WTC11 (cell line): ENCODE measurements around the gene EFEMP2. TPM values are rescaled to one million over a fixed set of nuclear protein-coding genes. Genes with fewer than 3 reads are reported as not detected.

Source experiments
- ATAC-seq: fragments of 200-7000 bp; cut with Tn5 transposase; 2 replicates; pipeline ENCODE4 v1.10.0; 2021; ENCODE audit warnings: mild to moderate bottlenecking, moderate library complexity
- CTCF ChIA-PET: fragments of 300-600 bp; sonication (Branson Sonifier 250); formaldehyde crosslinking; loops from one replicate; lab custom pipeline; 2021; ENCODE audit warnings: antibody characterized with exemption; lab: Charles Lee
- POLR2A ChIA-PET: fragments of 350-600 bp; sonication (Branson Sonifier 250); formaldehyde crosslinking; loops from one replicate; lab custom pipeline; 2021; ENCODE audit warnings: antibody characterized with exemption; lab: Charles Lee
- DNase-seq: peaks from one replicate; pipeline ENCODE4 v3.0.0; 2021; ENCODE audit warnings: low spot score
- H3K27ac Mint-ChIP-seq: 2 replicates; pipeline ENCODE4 v1.8.0; 2021; ENCODE audit warnings: mixed read lengths
- H3K27me3 Mint-ChIP-seq: 2 replicates; pipeline ENCODE4 v1.8.0; 2021; ENCODE audit warnings: low read depth, mild to moderate bottlenecking, moderate library complexity, mixed read lengths
- H3K36me3 Mint-ChIP-seq: 2 replicates; pipeline ENCODE4 v1.8.0; 2021; ENCODE audit warnings: mixed read lengths
- H3K4me1 Mint-ChIP-seq: 2 replicates; pipeline ENCODE4 v1.8.0; 2022; ENCODE audit warnings: mixed read lengths
- H3K4me3 Mint-ChIP-seq: 2 replicates; pipeline ENCODE4 v1.8.0; 2021; ENCODE audit warnings: mild to moderate bottlenecking, moderate library complexity, mixed read lengths
- H3K9me3 Mint-ChIP-seq: 2 replicates; pipeline ENCODE4 v1.8.0; 2021; ENCODE audit warnings: mixed read lengths
- AFF4 ChIP-seq: sonication (generic); formaldehyde crosslinking; IDR thresholded peaks from 2 replicates; pipeline ENCODE4 v1.8.1; 2023; ENCODE audit warnings: mild to moderate bottlenecking, missing genetic modification reagents, borderline replicate concordance
- E2F4 ChIP-seq: sonication (generic); formaldehyde crosslinking; IDR thresholded peaks from 2 replicates; pipeline ENCODE4 v1.8.1; 2022; ENCODE audit warnings: low read depth, mild to moderate bottlenecking, moderate library complexity, missing genetic modification reagents, borderline replicate concordance
- JUN ChIP-seq: sonication (generic); formaldehyde crosslinking; IDR thresholded peaks from 2 replicates; pipeline ENCODE4 v1.8.0; 2023; ENCODE audit warnings: mild to moderate bottlenecking, missing genetic modification reagents
- NFE2L1 ChIP-seq: sonication (generic); formaldehyde crosslinking; IDR thresholded peaks from 2 replicates; pipeline ENCODE4 v1.8.1; 2023; ENCODE audit warnings: missing genetic modification reagents
- OVOL2 ChIP-seq: fragments of 250-450 bp; sonication (Bioruptor Pico); IDR thresholded peaks from 2 replicates; pipeline ENCODE4 v1.9.0; 2021; ENCODE audit warnings: mild to moderate bottlenecking, borderline replicate concordance
- SMAD4 ChIP-seq: sonication (generic); formaldehyde crosslinking; IDR thresholded peaks from 2 replicates; pipeline ENCODE4 v1.8.0; 2022; ENCODE audit warnings: mild to moderate bottlenecking, missing genetic modification reagents
- TEAD1 ChIP-seq: sonication (generic); formaldehyde crosslinking; IDR thresholded peaks from 2 replicates; pipeline ENCODE4 v1.8.0; 2022; ENCODE audit warnings: mild to moderate bottlenecking, missing genetic modification reagents
- TP53 ChIP-seq: sonication (generic); formaldehyde crosslinking; IDR thresholded peaks from 2 replicates; pipeline ENCODE4 v1.8.1; 2023; ENCODE audit warnings: mild to moderate bottlenecking, missing genetic modification reagents
- USF1 ChIP-seq: sonication (generic); formaldehyde crosslinking; IDR thresholded peaks from 2 replicates; pipeline ENCODE4 v1.8.0; 2022; ENCODE audit warnings: mild to moderate bottlenecking, missing genetic modification reagents
- ZBTB21 ChIP-seq: sonication (generic); formaldehyde crosslinking; IDR thresholded peaks from 2 replicates; pipeline ENCODE4 v1.8.1; 2023; ENCODE audit warnings: mild to moderate bottlenecking, missing genetic modification reagents, borderline replicate concordance
- ZNF281 ChIP-seq: sonication (generic); formaldehyde crosslinking; IDR thresholded peaks from 2 replicates; pipeline ENCODE4 v1.8.0; 2023; ENCODE audit warnings: mild to moderate bottlenecking, missing genetic modification reagents
- ZNF423 ChIP-seq: fragments of 250-450 bp; sonication (Bioruptor Pico); IDR thresholded peaks from 2 replicates; pipeline ENCODE4 v2.1.2; 2022; ENCODE audit warnings: mild to moderate bottlenecking, moderate library complexity
- ZNF425 ChIP-seq: fragments of 250-450 bp; sonication (Bioruptor Pico); conservative IDR thresholded peaks from 2 replicates; pipeline ENCODE4 v1.9.0; 2021; ENCODE audit warnings: mild to moderate bottlenecking
- ZNF671 ChIP-seq: fragments of 250-450 bp; sonication (Bioruptor Pico); IDR thresholded peaks from 2 replicates; pipeline ENCODE4 v1.8.0; 2021; ENCODE audit warnings: mild to moderate bottlenecking
- total RNA-seq: library from RNA; stranded (reverse); gene quantifications from 3 replicates; pipeline ENCODE4 v1.2.3, GENCODE V29; 2021
- TF ChIP-seq, protein P1 (sequence below): sonication (generic); formaldehyde crosslinking; IDR thresholded peaks from 2 replicates; pipeline ENCODE4 v1.8.0; 2022; ENCODE audit warnings: mild to moderate bottlenecking, missing genetic modification reagents
- TF ChIP-seq, protein P2 (sequence below): sonication (generic); formaldehyde crosslinking; conservative IDR thresholded peaks from 2 replicates; pipeline ENCODE4 v1.8.1; 2022; ENCODE audit warnings: mild to moderate bottlenecking, missing genetic modification reagents
- TF ChIP-seq, protein P3 (sequence below): fragments of 250-450 bp; sonication (Bioruptor Pico); IDR thresholded peaks from 2 replicates; pipeline ENCODE4 v1.9.0; 2021; ENCODE audit warnings: moderate library complexity, mild to moderate bottlenecking, inconsistent platforms, borderline replicate concordance

EFEMP2 gene
- total RNA-seq, 1 experiment from 2014 or later, result 14.2 TPM

- Mint-ChIP-seq H3K9me3 (no peaks in the 10 kb centered on the region), H3K4me1 (0 out of 2 replicates have a peak, but pooled peaks cover 3% of the 10 kb centered on the region), H3K27ac (no peak overlapping the region), H3K27me3 (peaks cover 70% of the 10 kb centered on the region), H3K36me3 (no peaks in the 10 kb centered on the region), H3K4me3 (no peak overlapping the region)
- TF ChIP-seq, protein P1, sequence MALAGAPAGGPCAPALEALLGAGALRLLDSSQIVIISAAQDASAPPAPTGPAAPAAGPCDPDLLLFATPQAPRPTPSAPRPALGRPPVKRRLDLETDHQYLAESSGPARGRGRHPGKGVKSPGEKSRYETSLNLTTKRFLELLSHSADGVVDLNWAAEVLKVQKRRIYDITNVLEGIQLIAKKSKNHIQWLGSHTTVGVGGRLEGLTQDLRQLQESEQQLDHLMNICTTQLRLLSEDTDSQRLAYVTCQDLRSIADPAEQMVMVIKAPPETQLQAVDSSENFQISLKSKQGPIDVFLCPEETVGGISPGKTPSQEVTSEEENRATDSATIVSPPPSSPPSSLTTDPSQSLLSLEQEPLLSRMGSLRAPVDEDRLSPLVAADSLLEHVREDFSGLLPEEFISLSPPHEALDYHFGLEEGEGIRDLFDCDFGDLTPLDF (CRISPR knock-in tag), result no peak
- no peak for TF ChIP-seq ZNF425 (CRISPR knock-in tag)
- TF ChIP-seq TP53 (CRISPR knock-in tag), result no peak
- no peak for TF ChIP-seq ZNF671 (CRISPR knock-in tag)
- no peak for TF ChIP-seq E2F4 (CRISPR knock-in tag)
- TF ChIP-seq AFF4 (CRISPR knock-in tag), result no peak
- TF ChIP-seq SMAD4 (CRISPR knock-in tag), result no peak
- TF ChIP-seq NFE2L1 (CRISPR knock-in tag), result no peak
- no peak for TF ChIP-seq OVOL2 (CRISPR knock-in tag)
- no peak for TF ChIP-seq USF1 (CRISPR knock-in tag)
- TF ChIP-seq ZBTB21, result no peak
- ATAC-seq (no peak), DNase-seq (no peak)
- POLR2A ChIA-PET, result no interaction called here
- CTCF ChIA-PET, result interaction anchor here (0.8 to 2.3 kb wide), 4 partner anchors 15 to 165 kb away, joined by 3 to 9 read pairs (median 3); partner anchors contain the start of gene FIBP
These were observed 31.1 kb upstream of the EFEMP2 start for GRCh38 chr11:65903715-65904114.

DNA sequence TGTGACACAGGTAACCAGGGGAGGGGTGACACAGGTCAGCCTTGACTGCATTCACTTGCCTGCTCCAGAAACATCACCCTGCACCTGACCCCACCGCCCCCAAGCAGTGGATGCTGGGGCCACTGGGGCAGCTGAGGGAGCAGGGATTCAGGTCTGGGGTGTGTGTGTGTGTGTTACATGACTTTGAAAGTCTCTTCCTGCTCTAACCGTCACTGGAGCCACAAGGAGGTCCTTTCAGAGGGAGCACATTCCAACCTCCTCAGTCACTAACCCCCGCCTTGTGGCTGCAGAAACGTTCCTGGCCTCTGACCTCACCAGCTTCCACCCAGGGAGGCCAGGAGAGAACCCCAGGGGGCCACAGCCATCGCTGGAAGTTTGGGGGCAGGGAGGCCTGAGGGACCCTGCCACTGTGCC, 30.5 kb upstream of the EFEMP2 start:
- H3K4me1 Mint-ChIP-seq, result 0 out of 2 replicates have a peak, but pooled peaks cover 4% of the 10 kb centered on the region
- H3K27ac Mint-ChIP-seq, result no peak overlapping the region
- no peak for DNase-seq
- no peak for TF ChIP-seq TEAD1 (CRISPR knock-in tag)
- no peak for TF ChIP-seq JUN (CRISPR knock-in tag)
- 0 out of 2 replicates have a peak, but pooled peaks have one; percentile 45 for TF ChIP-seq ZNF423 (CRISPR knock-in tag)
- TF ChIP-seq, protein P2, sequence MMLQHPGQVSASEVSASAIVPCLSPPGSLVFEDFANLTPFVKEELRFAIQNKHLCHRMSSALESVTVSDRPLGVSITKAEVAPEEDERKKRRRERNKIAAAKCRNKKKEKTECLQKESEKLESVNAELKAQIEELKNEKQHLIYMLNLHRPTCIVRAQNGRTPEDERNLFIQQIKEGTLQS (CRISPR knock-in tag), result no peak
- TF ChIP-seq ZNF281 (CRISPR knock-in tag), result no peak
- TF ChIP-seq, protein P3, sequence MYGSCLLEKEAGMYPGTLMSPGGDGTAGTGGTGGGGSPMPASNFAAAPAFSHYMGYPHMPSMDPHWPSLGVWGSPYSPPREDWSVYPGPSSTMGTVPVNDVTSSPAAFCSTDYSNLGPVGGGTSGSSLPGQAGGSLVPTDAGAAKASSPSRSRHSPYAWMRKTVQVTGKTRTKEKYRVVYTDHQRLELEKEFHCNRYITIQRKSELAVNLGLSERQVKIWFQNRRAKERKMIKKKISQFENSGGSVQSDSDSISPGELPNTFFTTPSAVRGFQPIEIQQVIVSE, result no peak
- TF ChIP-seq, all 79 proteins: peak for 1
- Mint-ChIP-seq H3K36me3 (no peaks in the 10 kb centered on the region), H3K9me3 (no peaks in the 10 kb centered on the region), H3K27me3 (peaks cover 74% of the 10 kb centered on the region), H3K4me3 (no peak overlapping the region)
- no peak for ATAC-seq
- POLR2A ChIA-PET, result interaction anchor here (1.0 kb wide), 1 partner anchor 13 kb away, joined by 5 read pairs; the partner anchor contains the start of gene CCDC85B
- CTCF ChIA-PET, result interaction anchor here (0.8 to 2.3 kb wide), 4 partner anchors 12 to 166 kb away, joined by 3 to 9 read pairs (median 4); partner anchors contain the start of genes CCDC85B and FIBP
